Fibroblast of mammary gland (primary cell): ENCODE measurements around the gene UNC93B1.

ENCODE experiments used
- DNase-seq: peaks from one replicate; pipeline ENCODE4 v3.0.0-alpha.2; 2010; ENCODE audit warnings: low read depth
- H3K4me3 ChIP-seq: 2 replicates; pipeline ENCODE4 v1.5.1; 2011; ENCODE audit warnings: low read depth, mild to moderate bottlenecking, low read length, moderate library complexity; ENCODE audit not compliant: control insufficient read depth
- TF ChIP-seq, protein P1 (sequence below): conservative IDR thresholded peaks from 2 replicates; pipeline ENCODE4 v1.5.1; 2011; ENCODE audit warnings: low read depth, low read length, inconsistent platforms; ENCODE audit not compliant: control insufficient read depth, insufficient read depth

Gene UNC93B1

GRCh38 chr11:68049509-68050370, 45.8 kb upstream of the UNC93B1 start:
- no peak overlapping the region for H3K4me3 ChIP-seq
- TF ChIP-seq, protein P1, sequence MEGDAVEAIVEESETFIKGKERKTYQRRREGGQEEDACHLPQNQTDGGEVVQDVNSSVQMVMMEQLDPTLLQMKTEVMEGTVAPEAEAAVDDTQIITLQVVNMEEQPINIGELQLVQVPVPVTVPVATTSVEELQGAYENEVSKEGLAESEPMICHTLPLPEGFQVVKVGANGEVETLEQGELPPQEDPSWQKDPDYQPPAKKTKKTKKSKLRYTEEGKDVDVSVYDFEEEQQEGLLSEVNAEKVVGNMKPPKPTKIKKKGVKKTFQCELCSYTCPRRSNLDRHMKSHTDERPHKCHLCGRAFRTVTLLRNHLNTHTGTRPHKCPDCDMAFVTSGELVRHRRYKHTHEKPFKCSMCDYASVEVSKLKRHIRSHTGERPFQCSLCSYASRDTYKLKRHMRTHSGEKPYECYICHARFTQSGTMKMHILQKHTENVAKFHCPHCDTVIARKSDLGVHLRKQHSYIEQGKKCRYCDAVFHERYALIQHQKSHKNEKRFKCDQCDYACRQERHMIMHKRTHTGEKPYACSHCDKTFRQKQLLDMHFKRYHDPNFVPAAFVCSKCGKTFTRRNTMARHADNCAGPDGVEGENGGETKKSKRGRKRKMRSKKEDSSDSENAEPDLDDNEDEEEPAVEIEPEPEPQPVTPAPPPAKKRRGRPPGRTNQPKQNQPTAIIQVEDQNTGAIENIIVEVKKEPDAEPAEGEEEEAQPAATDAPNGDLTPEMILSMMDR, result no peak
- DNase-seq, result peak; percentile 36

DNA sequence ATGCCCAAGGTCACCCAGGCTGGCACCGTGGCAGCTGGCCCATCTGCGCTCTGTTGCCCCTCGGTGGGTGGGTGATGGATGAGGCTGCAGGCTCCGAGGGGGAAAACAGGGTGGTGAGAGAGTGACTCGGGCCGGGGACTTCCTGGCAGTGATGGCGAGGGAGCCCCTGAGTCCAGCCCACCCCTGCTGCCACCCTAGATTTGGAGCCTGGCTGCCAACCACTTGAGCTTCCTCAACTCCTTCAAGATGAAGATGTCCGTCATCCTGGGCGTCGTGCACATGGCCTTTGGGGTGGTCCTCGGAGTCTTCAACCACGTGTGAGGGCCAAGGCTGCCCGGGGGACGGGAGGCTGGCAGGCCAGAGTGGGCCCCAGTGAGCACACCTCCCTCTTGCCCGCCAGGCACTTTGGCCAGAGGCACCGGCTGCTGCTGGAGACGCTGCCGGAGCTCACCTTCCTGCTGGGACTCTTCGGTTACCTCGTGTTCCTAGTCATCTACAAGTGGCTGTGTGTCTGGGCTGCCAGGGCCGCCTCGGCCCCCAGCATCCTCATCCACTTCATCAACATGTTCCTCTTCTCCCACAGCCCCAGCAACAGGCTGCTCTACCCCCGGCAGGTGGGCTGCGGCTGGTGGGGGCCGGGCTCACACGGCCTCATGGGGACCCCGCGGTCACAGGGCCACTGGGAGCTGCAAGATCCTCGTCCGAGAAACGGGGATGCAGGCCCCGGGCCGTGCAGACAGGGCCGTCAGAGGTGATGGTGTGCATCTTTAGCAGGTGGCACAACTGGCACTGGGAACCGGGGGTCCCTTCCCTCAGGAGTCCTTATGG, 45.0 kb upstream of the UNC93B1 start:
- DNase-seq, result no peak
- H3K4me3 ChIP-seq, result no peak overlapping the region
- TF ChIP-seq, protein P1, result no peak

DNA sequence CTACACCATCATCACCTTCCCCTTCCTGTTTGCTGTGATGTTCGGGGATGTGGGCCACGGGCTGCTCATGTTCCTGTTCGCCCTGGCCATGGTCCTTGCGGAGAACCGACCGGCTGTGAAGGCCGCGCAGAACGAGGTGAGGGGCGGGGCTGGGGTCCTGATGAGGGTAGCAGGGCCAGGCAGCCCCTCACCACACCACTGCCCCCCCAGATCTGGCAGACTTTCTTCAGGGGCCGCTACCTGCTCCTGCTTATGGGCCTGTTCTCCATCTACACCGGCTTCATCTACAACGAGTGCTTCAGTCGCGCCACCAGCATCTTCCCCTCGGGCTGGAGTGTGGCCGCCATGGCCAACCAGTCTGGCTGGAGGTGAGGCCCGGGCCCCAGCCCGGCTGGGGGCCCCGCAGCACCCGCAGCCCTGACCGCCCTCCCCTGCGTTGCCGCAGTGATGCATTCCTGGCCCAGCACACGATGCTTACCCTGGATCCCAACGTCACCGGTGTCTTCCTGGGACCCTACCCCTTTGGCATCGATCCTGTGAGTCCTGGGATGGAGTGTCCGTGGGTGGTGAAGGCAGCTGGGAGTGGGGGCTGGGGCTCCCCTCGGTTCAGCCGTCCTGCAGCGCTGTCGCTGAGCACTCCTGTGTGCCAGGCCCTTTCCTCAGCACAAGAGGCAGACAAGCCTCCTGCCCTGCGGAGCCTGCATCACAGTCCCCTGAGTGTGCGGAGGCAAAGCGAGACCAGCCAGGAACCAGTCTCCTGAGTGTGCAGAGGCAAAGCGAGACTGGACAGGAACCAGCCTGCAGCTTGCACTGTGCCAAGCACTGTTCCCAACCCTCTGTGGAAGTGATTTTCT, 43.8 kb upstream of the UNC93B1 start:
- DNase-seq, result no peak
- no peak overlapping the region for H3K4me3 ChIP-seq
- TF ChIP-seq, protein P1, result no peak

GRCh38 chr11:68044898-68045351, 41.0 kb upstream of the UNC93B1 start:
- DNase-seq, result no peak
- no peak overlapping the region for H3K4me3 ChIP-seq

DNA sequence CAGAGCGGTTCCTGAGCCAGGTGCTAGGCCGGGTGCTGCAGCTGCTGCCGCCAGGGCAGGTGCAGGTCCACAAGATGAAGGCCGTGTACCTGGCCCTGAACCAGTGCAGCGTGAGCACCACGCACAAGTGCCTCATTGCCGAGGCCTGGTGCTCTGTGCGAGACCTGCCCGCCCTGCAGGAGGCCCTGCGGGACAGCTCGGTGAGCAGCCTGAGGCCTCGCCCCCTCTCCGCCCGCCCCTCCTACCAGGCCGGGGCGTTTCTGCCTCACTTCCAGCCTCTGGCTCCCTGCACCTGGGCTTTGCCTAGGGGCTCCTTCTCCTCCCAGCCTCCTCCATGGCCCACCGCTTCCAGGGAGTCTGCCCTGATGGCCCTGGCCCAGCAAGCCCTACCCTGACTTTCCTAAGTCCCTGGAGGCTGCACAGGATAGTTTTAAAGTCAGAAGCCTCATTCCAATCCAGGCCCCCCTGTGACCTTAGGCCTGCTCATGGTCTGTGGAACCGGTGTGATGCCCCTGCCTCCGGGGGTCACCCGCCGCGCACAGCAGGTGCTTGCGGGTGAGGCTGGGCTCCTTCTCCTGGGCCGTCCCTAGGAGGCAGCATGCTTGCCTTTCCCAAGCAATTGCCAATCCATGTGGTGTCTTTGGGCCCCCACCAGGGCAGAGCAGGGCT, 40.4 kb upstream of the UNC93B1 start:
- no peak overlapping the region for H3K4me3 ChIP-seq
- TF ChIP-seq, protein P1, result no peak
- no peak for DNase-seq

More at GRCh38 chr11:68044898-68045351, 41.0 kb upstream of the UNC93B1 start:
- TF ChIP-seq, protein P1, result no peak
